PFSK-1 (cell line): ENCODE measurements around the gene GPD1.

Experiments
- POLR2AphosphoS5 ChIP-seq: IDR thresholded peaks from 2 replicates; pipeline ENCODE4 v1.6.1; 2012; ENCODE audit warnings: low read depth, mild to moderate bottlenecking, control low read depth, low read length, moderate library complexity
- REST ChIP-seq, 2 experiments: IDR thresholded peaks; 2 replicates each; pipeline versions ENCODE4 v1.6.1 to v1.8.0; 2011 to 2012; ENCODE audit warnings: low read depth in 2 of 2, low read length in 2 of 2, control low read depth in 1 of 2, inconsistent platforms in 1 of 2, mild to moderate bottlenecking in 1 of 2, moderate library complexity in 1 of 2; ENCODE audit not compliant: insufficient read depth in 1 of 2
- SIN3A ChIP-seq: IDR thresholded peaks from 2 replicates; pipeline ENCODE4 v1.6.1; 2012; ENCODE audit warnings: mild to moderate bottlenecking, low read length, moderate library complexity, borderline replicate concordance; ENCODE audit not compliant: insufficient read depth
- TAF1 ChIP-seq: IDR thresholded peaks from 2 replicates; pipeline ENCODE4 v1.6.1; 2012; ENCODE audit warnings: low read length, control low read depth, borderline replicate concordance; ENCODE audit not compliant: insufficient read depth

- no peak for TF ChIP-seq POLR2AphosphoS5
- no peak for TF ChIP-seq REST (IDR thresholded peaks at IDR 0.05; ENCODE audit: insufficient read depth in 1 of 2, low read depth in 2 of 2, low read length in 2 of 2)
- TF ChIP-seq SIN3A: no peak
- TF ChIP-seq TAF1: no peak
Measured at GRCh38 chr12:50129290-50129689, 25.5 kb downstream of the GPD1 start.
